ENCODE results near the gene TMEM221. TPM values are rescaled to one million over a fixed set of nuclear protein-coding genes. Genes with fewer than 3 reads are reported as not detected.

TMEM221 gene
- total and polyA plus RNA-seq, 9 of the 15 experiments (the other 6 are each of a cell fraction or from before 2014, with no cell fraction given), result 0.06 to 0.35 TPM; not detected in 7

- no peak for TF ChIP-seq E4F1 (CRISPR knock-in tag; IDR thresholded peaks at IDR 0.05; ENCODE audit: borderline replicate concordance)
- peak; percentile 59; the same call in 1 of the 2 replicates for TF ChIP-seq PHTF2 (CRISPR knock-in tag; IDR thresholded peaks at IDR 0.05)
- no peak for TF ChIP-seq ZC3H11A (IDR thresholded peaks at IDR 0.05; ENCODE audit: low read depth, low read length)
- no peak for TF ChIP-seq FOXJ2 (tag; IDR thresholded peaks at IDR 0.05)
- TF ChIP-seq CC2D1A (IDR thresholded peaks at IDR 0.05), result no peak
- no peak for TF ChIP-seq HOXB6 (CRISPR knock-in tag; IDR thresholded peaks at IDR 0.05; ENCODE audit: borderline replicate concordance)
- TF ChIP-seq ARID3A (IDR thresholded peaks at IDR 0.05; ENCODE audit: borderline replicate concordance, low read depth, low read length), result no peak
- no peak for TF ChIP-seq EWSR1 (IDR thresholded peaks at IDR 0.05; ENCODE audit: borderline replicate concordance, low read depth, partially characterized antibody)
- no peak for TF ChIP-seq ILF3 (IDR thresholded peaks at IDR 0.05; ENCODE audit: borderline replicate concordance)
- no peak for TF ChIP-seq CHCHD3 (CRISPR knock-in tag; IDR thresholded peaks at IDR 0.05)
- TF ChIP-seq FOXA3 (CRISPR knock-in tag; conservative IDR thresholded peaks at IDR 0.05 in 1 of 2, IDR thresholded peaks at IDR 0.05 in 1 of 2), result no peak
- no peak for TF ChIP-seq BRF1 (IDR thresholded peaks at IDR 0.05; ENCODE audit: borderline replicate concordance, extremely low read depth, insufficient read length)
- no peak for TF ChIP-seq GABPB2 (CRISPR knock-in tag; conservative IDR thresholded peaks at IDR 0.05)
- no peak for TF ChIP-seq NCOA2 (IDR thresholded peaks at IDR 0.05; ENCODE audit: partially characterized antibody in 2 of 2)
Observed at GRCh38 chr19:17405250-17406045, 43.0 kb downstream of the TMEM221 start, which contains the start of gene BST2 (continued).

Data from K562 (cell line).